ENCODE results near the gene SLC6A17.

SLC6A17 gene

GRCh38 chr1:110239441-110240430 is 89.4 kb downstream of the SLC6A17 start:
- FAIRE-seq = no peak
- no peak for TF ChIP-seq TAF1 (IDR thresholded peaks at IDR 0.05; ENCODE audit: low read depth, low read length)
- TF ChIP-seq SPI1 (IDR thresholded peaks at IDR 0.05; ENCODE audit: low read depth, low read length) = 0 out of 2 replicates have a peak, but pooled peaks have one; percentile 26
- no peak for DNase-seq (ENCODE audit: insufficient read length, low spot score)

GRCh38 chr1:110240476-110241210 is 90.3 kb downstream of the SLC6A17 start:
- TF ChIP-seq POLR2AphosphoS5 (IDR thresholded peaks at IDR 0.05; ENCODE audit: low read depth, low read length) (no peak), POU2F2 (IDR thresholded peaks at IDR 0.05; ENCODE audit: low read depth, low read length) (no peak), TAF1 (IDR thresholded peaks at IDR 0.05; ENCODE audit: low read depth, low read length) (no peak), SPI1 (IDR thresholded peaks at IDR 0.05; ENCODE audit: low read depth, low read length) (no peak), POLR2A (IDR thresholded peaks at IDR 0.05; ENCODE audit: low read depth, low read length) (no peak), PAX5 (IDR thresholded peaks at IDR 0.05; ENCODE audit: insufficient read depth, low read length, severe bottlenecking) (no peak)
- FAIRE-seq (no peak), DNase-seq (ENCODE audit: insufficient read length, low spot score) (no peak)

- FAIRE-seq (no peak), DNase-seq (ENCODE audit: insufficient read length, low spot score) (no peak)
- TF ChIP-seq PAX5 (IDR thresholded peaks at IDR 0.05; ENCODE audit: insufficient read depth, low read length, severe bottlenecking) (no peak), POU2F2 (IDR thresholded peaks at IDR 0.05; ENCODE audit: low read depth, low read length) (no peak), SPI1 (IDR thresholded peaks at IDR 0.05; ENCODE audit: low read depth, low read length) (no peak), POLR2AphosphoS5 (IDR thresholded peaks at IDR 0.05; ENCODE audit: low read depth, low read length) (no peak), POLR2A (IDR thresholded peaks at IDR 0.05; ENCODE audit: low read depth, low read length) (no peak), TAF1 (IDR thresholded peaks at IDR 0.05; ENCODE audit: low read depth, low read length) (no peak)
These were observed 91.2 kb downstream of the SLC6A17 start for GRCh38 chr1:110241516-110241915.

DNA sequence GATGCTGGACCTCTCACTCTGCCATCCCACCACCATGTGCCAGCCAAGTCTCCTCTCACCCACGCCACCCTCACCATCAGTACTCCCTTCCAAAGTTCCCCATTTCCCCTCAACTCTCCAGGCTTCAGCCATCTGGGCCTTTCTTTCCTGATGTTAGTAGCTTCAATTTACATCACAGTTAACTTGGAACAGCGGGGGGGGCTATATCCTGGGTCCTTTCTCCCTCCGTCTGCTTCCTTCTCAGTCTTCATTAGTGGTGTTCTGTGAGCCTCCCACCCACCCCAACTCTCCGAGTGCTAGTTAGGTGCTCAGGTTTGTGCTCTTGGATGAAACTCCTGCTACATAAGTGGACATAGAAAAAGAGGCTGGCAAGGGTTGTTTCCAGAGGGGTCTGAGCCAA is 91.8 kb downstream of the SLC6A17 start:
- no peak for TF ChIP-seq POLR2A (IDR thresholded peaks at IDR 0.05; ENCODE audit: low read depth, low read length)
- TF ChIP-seq POU2F2 (IDR thresholded peaks at IDR 0.05; ENCODE audit: low read depth, low read length) = no peak
- no peak for TF ChIP-seq POLR2AphosphoS5 (IDR thresholded peaks at IDR 0.05; ENCODE audit: low read depth, low read length)

GRCh38 chr1:110242731-110243130 is 92.4 kb downstream of the SLC6A17 start:
- TF ChIP-seq TAF1 (IDR thresholded peaks at IDR 0.05; ENCODE audit: low read depth, low read length) (no peak), POLR2AphosphoS5 (IDR thresholded peaks at IDR 0.05; ENCODE audit: low read depth, low read length) (no peak), PAX5 (IDR thresholded peaks at IDR 0.05; ENCODE audit: insufficient read depth, low read length, severe bottlenecking) (no peak), POLR2A (IDR thresholded peaks at IDR 0.05; ENCODE audit: low read depth, low read length) (no peak), SPI1 (IDR thresholded peaks at IDR 0.05; ENCODE audit: low read depth, low read length) (no peak), POU2F2 (IDR thresholded peaks at IDR 0.05; ENCODE audit: low read depth, low read length) (no peak)
- FAIRE-seq = no peak
- no peak for DNase-seq (ENCODE audit: insufficient read length, low spot score)

More for the DNA sequence above, 91.8 kb downstream of the SLC6A17 start:
- FAIRE-seq (no peak), DNase-seq (ENCODE audit: insufficient read length, low spot score) (no peak)

DNA sequence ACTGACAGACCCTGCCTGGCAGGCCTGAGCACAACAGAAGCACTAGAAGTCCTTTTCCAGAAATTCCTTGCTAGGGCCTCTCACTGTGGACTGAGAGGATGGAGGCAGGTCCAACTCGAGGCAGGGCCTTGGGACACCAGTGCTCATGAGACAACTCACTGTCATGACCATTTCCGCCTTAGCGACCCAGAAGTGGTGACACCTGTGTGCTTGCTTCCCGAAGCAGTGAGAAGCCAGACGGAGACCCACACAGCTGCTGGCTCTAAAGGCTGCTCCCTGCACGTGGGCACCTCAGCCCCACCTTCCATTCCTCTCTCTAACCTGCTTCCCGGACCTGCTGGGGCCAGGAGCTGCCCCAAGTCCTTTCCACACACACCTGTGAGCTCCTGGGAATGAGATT is 92.9 kb downstream of the SLC6A17 start:
- TF ChIP-seq TAF1 (IDR thresholded peaks at IDR 0.05; ENCODE audit: low read depth, low read length) (no peak), SPI1 (IDR thresholded peaks at IDR 0.05; ENCODE audit: low read depth, low read length) (no peak), POLR2AphosphoS5 (IDR thresholded peaks at IDR 0.05; ENCODE audit: low read depth, low read length) (no peak)
- peak; percentile 81 for FAIRE-seq
- DNase-seq (ENCODE audit: insufficient read length, low spot score) = no peak

- no peak for TF ChIP-seq PAX5 (IDR thresholded peaks at IDR 0.05; ENCODE audit: insufficient read depth, low read length, severe bottlenecking)
- TF ChIP-seq POLR2A (IDR thresholded peaks at IDR 0.05; ENCODE audit: low read depth, low read length) = no peak
- no peak for TF ChIP-seq TAF1 (IDR thresholded peaks at IDR 0.05; ENCODE audit: low read depth, low read length)
- TF ChIP-seq POU2F2 (IDR thresholded peaks at IDR 0.05; ENCODE audit: low read depth, low read length) = no peak
- no peak for TF ChIP-seq SPI1 (IDR thresholded peaks at IDR 0.05; ENCODE audit: low read depth, low read length)
- no peak for TF ChIP-seq POLR2AphosphoS5 (IDR thresholded peaks at IDR 0.05; ENCODE audit: low read depth, low read length)
- FAIRE-seq = peak; percentile 59
- DNase-seq (ENCODE audit: insufficient read length, low spot score) = no peak
These were observed 93.3 kb downstream of the SLC6A17 start for GRCh38 chr1:110243574-110243973.

DNA sequence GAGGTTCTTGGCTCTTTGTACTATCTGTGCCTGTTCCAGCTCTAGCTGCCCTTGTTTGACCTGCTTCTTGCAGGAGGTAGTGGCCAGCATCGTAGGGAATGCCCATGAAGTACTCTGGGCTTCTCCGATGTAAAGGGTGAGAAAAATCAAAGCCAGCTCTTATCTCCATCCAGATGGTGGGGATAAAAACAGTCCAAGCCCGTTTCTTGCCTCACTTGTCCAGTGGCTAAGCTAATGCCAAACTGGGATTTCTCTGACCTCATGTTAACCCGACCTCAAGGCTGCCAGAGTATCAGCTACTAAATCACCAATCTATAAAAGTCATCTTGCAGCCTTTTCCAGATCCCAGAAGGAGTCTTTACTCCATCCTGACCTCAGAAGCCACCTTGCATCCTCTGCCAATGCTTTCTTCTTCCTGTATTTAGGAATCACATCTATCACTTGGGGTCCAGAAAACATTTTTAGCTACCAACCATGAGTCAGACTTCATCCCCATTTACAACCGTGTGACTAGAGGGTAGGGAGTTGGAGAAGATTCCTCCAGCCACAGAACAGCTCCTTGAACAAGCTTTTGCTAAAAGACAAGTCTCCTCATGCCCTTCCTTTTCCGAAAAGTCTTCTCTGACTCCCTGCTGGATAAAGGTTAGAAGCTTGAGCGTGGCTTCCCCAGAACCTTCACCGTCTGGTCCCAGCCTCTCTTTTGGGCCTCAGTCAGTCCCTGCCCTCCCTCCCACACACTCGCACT is 95.8 kb downstream of the SLC6A17 start:
- no peak for TF ChIP-seq SPI1 (IDR thresholded peaks at IDR 0.05; ENCODE audit: low read depth, low read length)
- no peak for TF ChIP-seq TAF1 (IDR thresholded peaks at IDR 0.05; ENCODE audit: low read depth, low read length)
- DNase-seq (ENCODE audit: insufficient read length, low spot score) (no peak), FAIRE-seq (no peak)

DNA sequence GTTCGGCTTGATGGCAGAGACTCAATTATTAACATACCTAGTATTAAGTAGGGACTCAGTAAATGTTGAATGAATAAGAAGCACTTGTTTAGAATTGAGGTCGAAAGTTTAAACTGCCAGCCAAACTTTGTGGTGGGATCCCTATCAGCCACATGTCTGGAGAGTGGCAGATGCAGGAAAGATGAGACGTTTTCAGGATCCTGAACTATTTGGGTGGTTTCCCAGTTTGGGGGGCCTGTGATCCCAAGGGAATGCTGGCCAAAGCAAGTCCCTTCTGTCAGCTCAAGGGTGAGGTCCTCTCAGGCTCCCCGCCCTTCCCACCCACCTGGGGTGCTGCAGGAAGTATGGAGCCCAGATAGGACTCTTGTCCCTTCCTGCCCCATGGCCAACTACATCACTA is 98.5 kb downstream of the SLC6A17 start:
- no peak for FAIRE-seq
- no peak for DNase-seq (ENCODE audit: insufficient read length, low spot score)
- no peak for TF ChIP-seq POLR2AphosphoS5 (IDR thresholded peaks at IDR 0.05; ENCODE audit: low read depth, low read length)
- no peak for TF ChIP-seq PAX5 (IDR thresholded peaks at IDR 0.05; ENCODE audit: insufficient read depth, low read length, severe bottlenecking)
- TF ChIP-seq POU2F2 (IDR thresholded peaks at IDR 0.05; ENCODE audit: low read depth, low read length) = no peak
- TF ChIP-seq TAF1 (IDR thresholded peaks at IDR 0.05; ENCODE audit: low read depth, low read length) = no peak
- TF ChIP-seq SPI1 (IDR thresholded peaks at IDR 0.05; ENCODE audit: low read depth, low read length) = no peak
- no peak for TF ChIP-seq POLR2A (IDR thresholded peaks at IDR 0.05; ENCODE audit: low read depth, low read length)

Data from GM12891 (cell line).